Activated CD8-positive, alpha-beta memory T cell treated with anti-CD3 and anti-CD28 coated beads for 4 hours (primary cell): ENCODE data around the gene TCF7.

Experiments used
- DNase-seq, 2 donors: peaks; one replicate each; pipeline ENCODE4 v3.0.0-alpha.2; 2020; ENCODE audit warnings: low read depth in 2 of 2

Gene TCF7

DNA sequence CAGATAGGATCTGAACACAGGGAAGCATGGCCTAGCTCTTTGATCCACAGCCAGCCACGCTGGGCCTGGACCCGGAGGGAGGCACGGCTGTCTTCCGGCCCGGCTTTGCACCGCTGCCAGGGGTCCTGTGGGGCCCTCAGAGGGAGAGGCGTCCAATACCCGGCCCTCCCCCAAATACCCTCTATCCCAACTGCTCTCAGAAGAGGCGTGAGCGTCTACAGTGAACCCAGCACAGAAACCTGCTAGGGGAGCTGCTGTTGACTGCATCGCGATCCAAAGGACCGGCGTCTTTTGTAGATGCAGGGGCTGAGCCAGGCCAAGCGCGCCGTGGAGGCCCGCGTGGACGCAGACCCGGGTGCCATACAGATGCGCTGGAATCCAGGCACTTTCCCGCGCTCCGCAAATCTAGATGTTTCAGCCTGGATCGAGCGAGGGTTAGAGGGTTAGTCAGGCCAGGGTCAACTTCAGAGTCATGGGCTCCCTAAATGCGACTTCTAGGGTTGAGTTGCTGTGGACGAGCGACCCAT lies 1.1 kb upstream of the TCF7 start:
- no peak for DNase-seq

- DNase-seq = peak; percentile 81 to 84
Observed at GRCh38 chr5:134114886-134115805, 665 bp downstream of the TCF7 start.

DNA sequence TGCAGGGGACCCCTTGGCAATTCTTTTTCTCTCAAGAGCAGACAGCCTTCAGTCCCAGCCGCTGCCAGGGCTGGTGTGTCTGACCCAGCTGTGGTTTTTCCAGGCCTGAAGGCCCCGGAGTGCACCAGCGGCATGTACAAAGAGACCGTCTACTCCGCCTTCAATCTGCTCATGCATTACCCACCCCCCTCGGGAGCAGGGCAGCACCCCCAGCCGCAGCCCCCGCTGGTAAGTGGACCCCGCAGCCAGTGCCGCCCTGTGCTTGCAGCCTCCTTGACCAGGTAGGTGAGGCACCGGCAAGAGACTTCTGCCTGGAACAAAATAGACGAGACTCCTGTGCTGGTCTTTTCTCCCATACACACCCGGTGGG lies 1.3 kb downstream of the TCF7 start:
- no peak for DNase-seq

DNA sequence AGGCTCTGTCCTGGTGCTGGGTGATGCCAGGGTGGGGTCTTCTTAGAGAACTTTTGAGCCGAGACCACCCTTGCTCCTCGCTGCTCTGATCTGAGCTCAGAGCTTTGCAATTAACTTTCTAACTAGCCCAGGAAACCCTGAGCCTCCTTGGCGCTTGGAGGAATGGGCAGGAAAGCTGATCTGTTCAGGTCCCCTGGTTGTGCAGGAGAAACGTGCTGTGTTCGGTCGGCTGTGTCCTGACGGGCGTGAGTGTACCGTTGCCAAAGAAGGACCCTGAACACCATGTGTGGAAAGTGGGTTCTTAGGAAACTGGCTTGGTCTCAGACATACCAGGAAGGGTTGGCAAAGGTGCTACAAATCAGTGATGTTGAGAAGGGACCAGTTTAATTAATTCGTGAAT lies 1.8 kb downstream of the TCF7 start:
- DNase-seq = no peak

DNA sequence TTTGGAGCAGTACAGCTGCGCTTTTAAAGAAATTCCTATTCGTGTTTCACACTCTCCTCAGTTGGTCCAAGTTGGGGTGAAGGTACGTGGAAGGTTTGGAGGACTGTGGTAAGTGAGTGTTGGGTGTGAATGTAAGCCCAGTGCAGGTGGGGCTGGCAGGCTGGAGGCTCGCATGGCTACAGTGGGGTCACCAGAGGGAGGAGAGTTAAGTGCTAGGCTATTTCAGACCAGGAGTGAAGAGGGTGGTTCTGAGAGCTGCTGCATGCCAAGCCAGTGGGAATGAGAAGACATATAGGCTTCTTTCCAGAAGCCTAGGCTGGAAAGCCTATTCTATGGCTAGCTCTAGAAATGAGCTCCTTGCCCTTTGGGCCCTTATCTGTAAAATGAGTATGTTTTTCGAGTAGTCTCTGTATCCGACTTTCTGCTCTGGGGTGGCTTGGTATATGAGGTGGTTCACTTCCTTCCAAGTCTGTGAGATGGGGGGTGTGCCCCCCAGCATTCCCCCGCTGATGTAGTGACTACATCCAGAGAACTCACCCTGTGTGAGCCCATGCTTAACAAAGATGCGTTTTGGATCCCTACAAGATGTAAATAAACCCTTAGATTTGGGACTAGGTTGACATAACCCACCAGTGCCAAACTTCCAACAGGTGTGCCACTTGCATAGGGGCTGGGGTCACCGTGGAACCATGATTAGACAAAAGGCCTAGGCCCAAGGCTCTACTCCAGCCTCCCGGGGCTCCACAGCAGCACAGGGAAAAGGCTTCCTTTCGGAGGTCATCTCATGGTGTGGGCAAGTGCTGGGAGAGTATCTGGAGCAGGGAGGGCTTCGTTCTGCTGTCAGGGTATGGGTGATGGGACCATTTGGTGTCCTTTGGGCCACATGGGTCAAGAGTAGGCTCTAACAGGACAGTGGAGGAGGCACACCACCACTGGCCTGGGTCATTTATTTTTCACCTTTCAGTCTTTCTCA lies 2.6 kb downstream of the TCF7 start:
- no peak for DNase-seq

DNA sequence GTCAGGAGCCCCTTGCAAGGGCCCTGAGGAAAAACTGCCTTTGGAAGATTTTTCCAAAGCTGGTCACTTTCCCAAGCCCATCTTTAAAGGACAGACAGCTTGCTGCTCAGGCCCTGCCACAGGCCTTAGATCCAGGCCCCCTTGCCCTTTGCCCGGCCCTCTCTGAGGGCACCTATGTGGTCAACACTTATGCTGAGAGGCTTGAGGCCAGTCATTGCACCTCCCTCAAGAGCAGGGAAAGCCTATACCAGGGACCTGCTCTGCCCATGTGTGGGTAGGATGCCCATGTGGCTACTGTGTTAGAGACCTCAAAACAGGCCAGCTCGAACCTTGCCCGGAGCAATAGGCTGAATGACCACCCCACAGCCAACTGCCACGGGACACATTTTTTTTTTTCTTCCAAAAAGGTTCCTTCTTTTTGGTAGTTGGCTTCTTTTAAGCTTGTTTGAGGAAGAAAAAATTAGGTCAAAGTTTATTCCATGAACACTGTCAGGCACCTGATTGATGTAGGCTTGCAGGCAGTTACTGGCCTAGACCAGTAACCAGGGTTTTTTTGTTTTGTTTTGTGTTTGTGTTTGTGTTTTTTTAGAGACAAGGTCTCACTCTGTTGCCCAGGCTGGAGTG lies 3.8 kb downstream of the TCF7 start:
- no peak for DNase-seq

- no peak for DNase-seq
Observed at GRCh38 chr5:134119720-134120119, 5.2 kb downstream of the TCF7 start.

- no peak for DNase-seq
Observed at GRCh38 chr5:134120386-134121138, 6.1 kb downstream of the TCF7 start.

- DNase-seq = no peak
Observed at GRCh38 chr5:134122530-134122929, 8.0 kb downstream of the TCF7 start.

DNA sequence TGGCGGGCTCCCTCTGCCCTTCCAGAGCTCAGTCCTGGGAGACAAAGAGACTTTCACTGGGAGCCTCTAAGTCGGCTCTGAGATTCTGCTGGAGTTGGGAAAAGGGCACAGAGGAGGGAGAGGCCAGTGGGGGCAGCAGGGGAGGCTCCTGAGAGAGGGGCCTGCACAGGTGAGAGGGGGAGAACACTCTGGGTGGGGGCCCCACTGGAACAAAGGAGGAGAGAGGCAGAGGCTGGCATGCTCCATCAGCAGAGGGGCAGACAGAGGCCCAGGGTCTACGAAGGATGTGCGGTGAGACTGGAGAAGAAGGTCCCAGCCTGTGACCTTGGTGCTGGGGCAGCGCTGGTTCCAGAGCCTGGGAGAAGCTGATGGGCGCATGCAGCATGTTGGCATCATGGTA lies 8.9 kb downstream of the TCF7 start:
- no peak for DNase-seq

DNA sequence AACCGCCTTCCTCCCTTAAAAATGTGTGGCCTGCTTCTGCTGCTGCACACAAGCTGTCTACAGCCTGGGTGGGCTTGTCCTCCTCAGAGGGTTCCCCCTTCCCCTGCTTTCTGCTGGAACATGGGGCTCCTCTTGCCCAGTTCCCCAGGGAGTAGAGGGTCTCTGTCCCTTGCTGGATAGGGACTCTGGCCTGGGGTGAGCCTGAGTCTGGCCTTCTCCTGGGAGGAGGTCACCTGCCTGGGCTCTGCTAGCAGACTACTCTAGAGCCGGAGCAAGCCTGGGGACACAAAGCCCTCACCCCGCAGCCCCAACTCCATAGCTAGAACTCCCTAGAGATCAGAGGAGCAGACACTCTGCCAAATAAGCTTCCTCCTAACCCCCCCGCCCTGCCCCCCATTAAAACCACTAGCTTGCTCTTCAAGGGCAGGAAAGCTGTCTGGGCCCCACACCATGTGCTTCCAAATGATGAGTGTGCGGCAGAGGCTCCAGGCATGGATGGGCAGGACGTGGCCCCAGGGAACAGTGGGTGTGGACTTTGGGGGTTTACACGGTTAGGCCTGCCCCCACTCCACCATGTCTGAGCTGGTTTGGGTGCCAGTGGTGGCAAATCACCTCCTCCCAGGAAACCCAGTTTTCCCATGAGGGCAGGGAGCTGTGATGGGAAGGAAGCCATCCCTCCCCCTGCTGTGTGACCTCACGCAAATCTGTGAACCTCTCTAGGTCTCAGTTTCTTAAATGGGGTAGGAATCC lies 10.0 kb downstream of the TCF7 start:
- DNase-seq = no peak

DNA sequence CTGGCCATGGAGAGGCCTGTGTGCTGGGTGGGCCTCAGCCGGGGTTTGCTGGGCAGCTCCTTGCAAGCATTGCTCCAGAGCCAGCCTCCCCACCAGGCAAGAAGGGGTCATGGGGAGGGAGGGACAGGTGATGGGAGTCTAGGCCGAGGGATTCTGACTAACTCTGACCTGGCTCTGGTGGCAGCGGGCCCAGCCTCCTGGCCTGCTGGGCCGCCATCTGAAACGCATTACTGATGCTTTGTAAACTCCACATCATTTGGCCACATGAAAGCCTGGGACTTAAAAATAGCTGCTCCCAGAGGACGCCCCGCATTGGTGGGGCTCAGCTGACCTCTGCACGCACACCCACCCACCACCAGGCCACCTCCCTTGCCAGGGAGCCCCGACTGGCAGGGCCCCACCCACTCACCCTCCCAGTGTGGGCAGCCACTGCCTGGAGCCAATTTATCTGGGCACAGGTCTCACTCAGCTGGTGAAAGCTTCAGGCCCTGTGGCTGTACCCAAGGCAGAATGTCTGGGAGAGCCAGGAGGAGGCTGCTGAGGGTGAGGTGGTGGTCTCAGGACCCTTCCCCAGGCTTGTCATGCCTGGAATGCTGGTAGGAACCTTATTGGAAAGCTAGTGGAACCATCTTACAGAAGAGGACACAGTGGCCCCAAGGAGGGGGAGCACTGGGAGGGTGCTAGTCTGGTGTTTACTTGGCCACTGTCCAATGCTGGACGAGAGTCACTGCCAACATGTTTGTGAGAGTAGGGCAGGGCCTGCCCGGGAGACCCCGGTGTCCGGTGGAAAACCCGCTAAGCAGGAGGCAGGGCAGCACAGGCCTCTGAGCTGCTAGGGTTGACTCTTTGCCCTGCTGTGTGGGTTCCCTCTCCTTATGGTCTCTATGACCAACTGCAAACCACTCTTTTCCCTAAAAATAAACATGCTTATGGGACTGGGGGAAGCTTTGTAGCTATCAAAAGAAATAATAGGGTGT lies 10.8 kb downstream of the TCF7 start:
- DNase-seq = no peak

DNA sequence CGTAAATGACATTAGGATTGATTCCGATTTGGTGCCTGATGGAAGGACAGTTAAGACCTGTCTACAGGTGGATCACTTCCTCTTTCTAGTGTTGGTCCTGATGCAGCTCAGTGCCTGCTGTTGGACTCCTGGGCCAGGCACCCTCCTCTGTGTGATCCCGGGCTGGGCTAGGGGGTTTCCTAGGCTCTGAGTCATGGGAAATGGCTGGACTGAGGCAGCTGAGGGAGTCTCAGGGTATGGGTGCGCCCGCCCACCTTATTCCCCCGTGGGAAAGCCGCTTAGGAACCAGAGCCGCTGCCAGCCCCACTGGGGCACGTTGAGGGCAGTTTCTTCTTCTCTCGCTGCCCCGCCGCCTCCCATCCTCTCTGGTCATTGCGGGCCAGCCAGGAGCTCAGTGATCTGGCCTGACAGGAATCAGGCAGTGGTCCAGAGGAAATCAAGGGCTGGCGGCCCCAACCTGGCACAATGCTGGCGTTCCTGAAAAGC lies 12.9 kb downstream of the TCF7 start:
- no peak for DNase-seq

DNA sequence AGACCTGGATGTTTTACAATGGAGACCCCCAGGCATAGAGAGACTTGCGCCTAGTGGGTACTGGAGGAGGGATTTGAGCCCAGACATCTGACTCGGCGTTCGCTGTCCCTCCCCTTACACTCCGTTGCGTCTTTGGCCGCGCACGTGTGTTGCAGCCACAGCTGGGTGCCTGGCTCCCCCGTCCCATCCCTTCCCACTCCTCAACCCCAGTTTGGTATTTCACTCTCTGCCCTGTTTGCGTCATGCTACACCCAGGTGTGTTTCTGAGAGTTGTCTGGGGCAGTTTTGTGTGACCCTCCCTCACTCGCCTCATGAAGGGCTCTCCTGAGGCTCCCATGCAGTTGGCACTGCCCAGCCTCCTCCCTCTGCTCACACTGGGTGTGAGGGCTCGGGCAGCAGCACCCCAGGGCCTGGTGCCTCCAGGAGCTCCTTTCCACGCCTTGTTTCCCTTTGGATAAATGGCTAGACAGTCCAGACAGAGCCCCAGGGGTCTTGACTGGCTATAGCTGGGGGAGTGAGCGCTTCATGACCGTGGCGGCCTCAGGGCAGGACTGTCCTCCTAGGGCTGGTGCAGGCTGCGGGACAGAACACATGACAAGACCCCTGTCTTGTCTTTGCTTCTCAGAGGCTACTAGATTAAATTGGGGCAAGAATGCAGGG lies 13.6 kb downstream of the TCF7 start:
- no peak for DNase-seq

DNA sequence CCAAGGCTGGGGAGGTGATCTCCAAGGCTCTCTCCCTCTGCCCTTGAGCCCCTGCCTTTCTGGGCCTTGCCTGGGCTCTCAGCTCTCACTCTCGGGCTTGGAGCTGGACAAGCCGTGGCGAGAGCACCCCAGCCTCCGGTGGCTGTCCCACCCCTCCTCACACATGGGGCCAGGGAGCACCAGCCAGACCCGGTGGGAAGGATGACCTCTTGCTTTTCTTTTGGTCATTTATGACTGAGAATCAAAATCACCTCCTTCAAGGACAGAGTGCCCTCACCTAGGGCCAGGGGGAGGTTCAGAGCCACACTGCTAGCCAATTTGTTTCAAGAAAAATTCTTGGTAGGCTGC lies 14.1 kb downstream of the TCF7 start:
- DNase-seq = no peak

- no peak for DNase-seq
Observed at GRCh38 chr5:134129411-134130238, 15.1 kb downstream of the TCF7 start.

DNA sequence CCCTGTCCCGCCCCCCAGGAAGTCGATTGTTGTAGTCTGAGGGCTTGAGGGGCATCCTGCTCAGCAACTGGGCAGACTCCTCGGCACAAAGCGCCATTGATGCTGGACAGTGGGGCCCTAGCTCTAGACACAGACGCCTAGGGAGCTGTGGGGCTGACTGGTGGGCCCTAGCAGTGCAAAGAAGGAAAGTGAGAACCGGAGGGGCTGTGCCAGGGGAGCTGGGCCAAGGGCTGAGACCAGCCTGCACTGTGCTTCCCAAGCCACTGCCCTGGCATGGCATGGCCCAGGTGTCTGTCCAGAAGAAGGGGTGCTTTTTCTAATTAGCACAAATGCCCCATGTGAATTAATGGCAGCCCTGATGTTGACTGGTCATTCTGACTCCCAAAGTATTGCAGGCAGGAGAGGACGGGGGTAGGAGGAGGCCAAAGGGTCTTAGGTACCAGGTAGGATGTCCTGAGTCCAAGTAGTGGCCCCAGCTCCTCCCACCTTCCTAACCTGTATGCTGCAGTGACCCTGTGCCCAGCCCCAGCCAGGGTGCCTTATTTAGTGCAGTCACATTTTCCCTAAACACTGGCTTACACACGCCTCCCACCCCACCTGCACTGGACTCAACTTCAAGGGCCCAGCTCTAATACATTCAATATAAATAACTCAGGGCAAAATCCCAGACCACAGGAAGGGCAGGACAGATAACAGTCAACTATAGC lies 15.9 kb downstream of the TCF7 start:
- no peak for DNase-seq
